ENCODE data around the gene TOR1AIP2.

- TF ChIP-seq RARB (CRISPR knock-in tag; IDR thresholded peaks at IDR 0.05) (no peak), PATZ1 (CRISPR knock-in tag; IDR thresholded peaks at IDR 0.05; ENCODE audit: borderline replicate concordance) (no peak), BACH2 (CRISPR knock-in tag; IDR thresholded peaks at IDR 0.05; ENCODE audit: borderline replicate concordance) (no peak), PPARA (CRISPR knock-in tag; IDR thresholded peaks at IDR 0.05; ENCODE audit: borderline replicate concordance) (no peak), POU6F1 (CRISPR knock-in tag; IDR thresholded peaks at IDR 0.05; ENCODE audit: borderline replicate concordance, low read depth) (no peak), ZNF8 (CRISPR knock-in tag; IDR thresholded peaks at IDR 0.05) (no peak), ARNTL (CRISPR knock-in tag; IDR thresholded peaks at IDR 0.05; ENCODE audit: borderline replicate concordance, low read depth) (no peak), TSHZ2 (CRISPR knock-in tag; IDR thresholded peaks at IDR 0.05) (no peak), ZC3H10 (CRISPR knock-in tag; IDR thresholded peaks at IDR 0.05) (no peak), TCF4 (CRISPR knock-in tag; IDR thresholded peaks at IDR 0.05; ENCODE audit: borderline replicate concordance) (no peak)
Observed at GRCh38 chr1:179876300-179876715, 1.3 kb downstream of the TOR1AIP2 start.

All from SK-N-SH treated with all-trans-retinoic acid at 6 μM for 48 hours (cell line).